ENCODE data around the gene SUSD6.
A peak's percentile ranks its signal among the peaks of the same experiment; 100 is the strongest.
"Not testable (repeated sequence)": the region's sequence is repeated elsewhere in the genome, so short reads cannot be mapped to it uniquely, and the experiment has no call there.

The SUSD6 gene

DNA sequence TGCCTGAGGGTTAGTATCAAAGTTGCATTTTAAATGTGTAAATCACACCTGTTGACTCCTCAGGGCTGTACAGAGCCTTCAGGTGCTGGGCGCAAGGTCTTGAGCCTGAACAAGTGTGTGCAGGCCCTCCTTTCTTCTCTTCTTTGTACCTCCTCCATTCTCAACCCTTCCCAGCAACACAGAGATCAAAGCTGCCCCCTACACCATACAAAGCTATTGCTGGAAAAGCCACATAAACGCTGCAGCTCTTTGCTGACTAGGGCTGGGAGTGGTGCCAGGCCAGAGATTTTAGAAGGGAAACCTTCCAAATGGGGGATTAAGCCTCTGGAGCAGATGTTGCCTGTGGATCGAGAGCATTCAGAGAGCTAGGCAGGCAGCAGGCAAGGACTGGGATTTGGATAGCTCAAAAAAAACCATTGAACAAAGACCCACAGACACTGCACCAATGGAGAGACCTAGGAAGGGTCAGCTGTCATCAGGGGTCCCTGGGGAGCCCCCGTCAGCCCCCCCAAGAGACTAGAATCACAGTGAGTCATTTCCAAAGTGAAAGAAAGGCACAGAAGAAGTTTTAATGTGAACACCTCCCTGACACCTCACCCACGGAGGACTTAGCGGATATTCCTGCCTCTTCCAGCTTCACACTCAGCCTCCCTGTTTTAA, 18.2 kb upstream of the SUSD6 start:
- Histone ChIP-seq H3K9ac (ENCODE audit: low read length) (no peak overlapping the region), H3K27me3 (ENCODE audit: control insufficient read depth in 1 of 2, insufficient read depth in 2 of 2, low read length in 2 of 2) (no peaks in the 10 kb centered on the region), H3K9me3 (ENCODE audit: low read length) (no peaks in the 10 kb centered on the region), H3K4me3 (ENCODE audit: low read depth in 1 of 2, low read length in 2 of 2) (no peak overlapping the region), H3K36me3 (ENCODE audit: insufficient read depth, low read length) (no peaks in the 10 kb centered on the region), H3K27ac (ENCODE audit: low read depth, low read length) (no peak overlapping the region), H3K4me1 (ENCODE audit: insufficient read depth, low read length) (no peaks in the 10 kb centered on the region)

GRCh38 chr14:69594846-69595245, 16.6 kb upstream of the SUSD6 start:
- Histone ChIP-seq H3K4me3 (ENCODE audit: low read depth in 1 of 2, low read length in 2 of 2) (no peak overlapping the region), H3K36me3 (ENCODE audit: insufficient read depth, low read length) (no peaks in the 10 kb centered on the region), H3K9me3 (ENCODE audit: low read length) (no peaks in the 10 kb centered on the region), H3K4me1 (ENCODE audit: insufficient read depth, low read length) (no peaks in the 10 kb centered on the region), H3K27ac (ENCODE audit: low read depth, low read length) (no peak overlapping the region), H3K27me3 (ENCODE audit: control insufficient read depth in 1 of 2, insufficient read depth in 2 of 2, low read length in 2 of 2) (no peaks in the 10 kb centered on the region), H3K9ac (ENCODE audit: low read length) (no peak overlapping the region)

GRCh38 chr14:69595336-69595735, 16.1 kb upstream of the SUSD6 start:
- Histone ChIP-seq H3K4me1 (ENCODE audit: insufficient read depth, low read length) (no peaks in the 10 kb centered on the region), H3K4me3 (ENCODE audit: low read depth in 1 of 2, low read length in 2 of 2) (no peak overlapping the region), H3K9me3 (ENCODE audit: low read length) (no peaks in the 10 kb centered on the region), H3K36me3 (ENCODE audit: insufficient read depth, low read length) (no peaks in the 10 kb centered on the region), H3K27me3 (ENCODE audit: control insufficient read depth in 1 of 2, insufficient read depth in 2 of 2, low read length in 2 of 2) (no peaks in the 10 kb centered on the region), H3K9ac (ENCODE audit: low read length) (no peak overlapping the region), H3K27ac (ENCODE audit: low read depth, low read length) (no peak overlapping the region)

DNA sequence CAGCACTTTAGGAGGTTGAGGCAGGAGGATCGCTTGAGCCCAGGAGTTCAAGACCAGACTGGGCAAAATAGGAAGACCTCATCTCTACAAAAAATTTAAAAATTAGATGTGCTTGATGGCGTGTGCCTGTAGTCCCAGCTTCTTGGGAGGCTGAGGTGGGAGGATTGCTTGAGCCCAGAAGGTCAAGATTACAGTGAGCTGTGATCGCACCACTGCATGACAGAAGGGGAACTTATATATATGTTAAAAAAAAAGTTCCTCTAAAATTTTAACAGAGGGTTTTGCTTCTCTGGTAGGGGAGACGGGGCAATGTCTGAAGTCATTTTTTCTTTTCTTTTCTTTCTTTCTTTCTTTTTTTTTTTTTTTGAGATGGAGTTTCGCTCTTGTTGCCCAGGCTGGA, 12.0 kb upstream of the SUSD6 start:
- not testable (repeated sequence) for H3K27me3 ChIP-seq (ENCODE audit: control insufficient read depth in 1 of 2, insufficient read depth in 2 of 2, low read length in 2 of 2); H3K27ac ChIP-seq (ENCODE audit: low read depth, low read length); H3K36me3 ChIP-seq (ENCODE audit: insufficient read depth, low read length); H3K4me1 ChIP-seq (ENCODE audit: insufficient read depth, low read length); H3K9me3 ChIP-seq (ENCODE audit: low read length); H3K4me3 ChIP-seq (ENCODE audit: low read depth in 1 of 2, low read length in 2 of 2); H3K9ac ChIP-seq (ENCODE audit: low read length)

DNA sequence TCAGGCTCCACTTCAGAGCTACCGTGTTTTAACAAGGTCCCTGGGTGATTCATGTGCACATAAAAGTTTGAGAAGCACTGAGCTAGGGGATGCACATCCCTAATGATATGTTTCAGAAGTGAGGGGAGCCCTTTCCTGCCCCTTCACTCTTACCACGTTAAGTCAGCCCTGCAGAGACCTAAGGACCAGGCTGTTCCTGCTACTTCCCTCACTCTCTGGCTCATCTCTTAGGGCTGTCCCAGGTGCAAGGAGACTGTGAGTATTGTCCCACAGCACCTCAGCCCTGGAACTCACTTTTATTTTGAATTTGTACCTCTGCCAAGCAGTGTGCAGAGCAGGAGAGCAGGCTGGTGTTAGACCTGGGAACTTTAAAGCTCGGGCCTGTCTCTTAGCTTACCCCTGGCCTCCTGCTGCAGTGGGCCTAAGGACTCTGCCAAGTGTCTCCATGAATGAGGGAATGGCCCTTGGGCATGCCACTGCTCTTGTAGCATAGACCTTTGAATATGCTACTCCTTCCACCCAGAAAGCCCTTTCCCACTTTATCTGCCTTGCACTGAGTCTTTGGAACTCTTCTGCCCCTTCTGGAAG, 11.0 kb upstream of the SUSD6 start:
- no peak overlapping the region for H3K4me3 ChIP-seq (ENCODE audit: low read depth in 1 of 2, low read length in 2 of 2)
- no peaks in the 10 kb centered on the region for H3K4me1 ChIP-seq (ENCODE audit: insufficient read depth, low read length)
- no peaks in the 10 kb centered on the region for H3K36me3 ChIP-seq (ENCODE audit: insufficient read depth, low read length)
- no peak overlapping the region for H3K27ac ChIP-seq (ENCODE audit: low read depth, low read length)
- H3K27me3 ChIP-seq (ENCODE audit: control insufficient read depth in 1 of 2, insufficient read depth in 2 of 2, low read length in 2 of 2) = no peaks in the 10 kb centered on the region
- H3K9me3 ChIP-seq (ENCODE audit: low read length) = no peaks in the 10 kb centered on the region
- H3K9ac ChIP-seq (ENCODE audit: low read length) = no peak overlapping the region

DNA sequence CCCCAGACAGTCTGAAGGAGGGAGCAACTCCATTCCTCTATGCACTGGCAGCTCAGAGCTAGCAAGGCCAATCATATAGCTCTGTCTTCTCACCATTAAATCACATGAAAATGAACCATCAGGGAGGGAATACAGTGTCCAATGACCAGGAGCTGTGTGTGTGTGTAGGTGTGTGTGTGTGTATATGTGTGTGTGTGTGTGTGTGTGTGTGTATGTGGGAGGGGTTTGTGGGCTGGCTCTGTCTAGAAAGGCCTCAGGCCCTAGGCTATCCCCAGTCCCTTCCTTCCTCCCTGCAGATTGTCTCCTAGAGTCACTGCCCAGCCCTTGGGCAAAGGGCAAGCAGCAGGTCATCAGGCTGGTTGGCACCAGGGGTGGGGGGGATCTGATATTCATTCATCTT, 5.7 kb upstream of the SUSD6 start:
- Histone ChIP-seq H3K9ac (ENCODE audit: low read length) (no peak overlapping the region), H3K27me3 (ENCODE audit: control insufficient read depth in 1 of 2, insufficient read depth in 2 of 2, low read length in 2 of 2) (no peaks in the 10 kb centered on the region), H3K27ac (ENCODE audit: low read depth, low read length) (no peak overlapping the region)

DNA sequence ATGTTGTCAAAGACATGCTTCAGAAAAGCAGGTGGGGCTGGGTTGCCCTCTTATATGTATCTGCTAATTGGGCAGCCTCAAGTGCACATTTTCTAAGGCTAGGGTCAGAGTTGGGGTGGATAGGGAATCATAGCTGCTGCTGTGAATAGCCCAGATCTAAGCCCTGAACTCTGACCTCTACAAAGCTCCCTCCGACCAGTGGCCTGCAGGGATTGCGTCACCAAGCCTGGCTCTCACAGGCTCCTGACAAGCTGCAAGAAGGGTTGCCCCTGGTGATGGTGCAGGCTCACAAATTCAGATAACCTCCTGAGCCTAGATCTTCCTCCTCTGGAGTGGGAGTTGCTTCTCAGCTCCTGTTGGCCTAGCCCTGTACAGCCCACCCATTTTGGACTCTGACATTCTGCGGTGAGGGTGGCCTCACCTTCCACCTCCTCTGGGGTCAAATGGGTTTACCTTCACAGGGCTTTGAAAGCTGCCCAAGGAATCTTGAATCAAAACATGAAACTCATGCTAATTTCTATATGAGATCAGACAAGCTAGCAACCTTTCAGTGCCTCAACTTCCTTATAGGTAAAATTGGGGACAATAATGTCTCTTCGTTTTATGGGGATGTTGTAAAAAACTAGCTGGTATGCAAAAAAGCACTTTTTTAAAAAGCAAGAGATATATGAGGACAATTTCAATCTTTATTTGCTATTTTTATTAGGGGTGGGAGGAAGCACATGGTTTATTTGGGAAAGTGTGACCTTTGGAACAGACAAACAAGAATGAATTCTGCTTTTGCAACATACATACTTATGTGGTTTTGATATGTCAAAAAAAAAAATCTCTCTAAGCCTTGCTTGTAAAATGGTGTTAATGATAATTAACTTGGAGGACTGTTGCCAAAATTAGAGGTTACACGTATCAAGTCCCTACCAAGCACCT, 4.9 kb upstream of the SUSD6 start:
- H3K27me3 ChIP-seq (ENCODE audit: control insufficient read depth in 1 of 2, insufficient read depth in 2 of 2, low read length in 2 of 2) = no peaks in the 10 kb centered on the region
- no peak overlapping the region for H3K27ac ChIP-seq (ENCODE audit: low read depth, low read length)
- H3K9me3 ChIP-seq (ENCODE audit: low read length) = no peaks in the 10 kb centered on the region
- no peaks in the 10 kb centered on the region for H3K36me3 ChIP-seq (ENCODE audit: insufficient read depth, low read length)
- no peak overlapping the region for H3K9ac ChIP-seq (ENCODE audit: low read length)
- peaks cover 10% of the 10 kb centered on the region for H3K4me1 ChIP-seq (ENCODE audit: insufficient read depth, low read length)
- H3K4me3 ChIP-seq (ENCODE audit: low read depth in 1 of 2, low read length in 2 of 2) = no peak overlapping the region

More for the DNA sequence above, 5.7 kb upstream of the SUSD6 start:
- H3K9me3 ChIP-seq (ENCODE audit: low read length) = no peaks in the 10 kb centered on the region
- no peaks in the 10 kb centered on the region for H3K36me3 ChIP-seq (ENCODE audit: insufficient read depth, low read length)
- peaks cover 9% of the 10 kb centered on the region for H3K4me1 ChIP-seq (ENCODE audit: insufficient read depth, low read length)
- no peak overlapping the region for H3K4me3 ChIP-seq (ENCODE audit: low read depth in 1 of 2, low read length in 2 of 2)

GRCh38 chr14:69610020-69610873, 1.1 kb upstream of the SUSD6 start:
- H3K36me3 ChIP-seq (ENCODE audit: insufficient read depth, low read length) = no peaks in the 10 kb centered on the region
- peak overlapping the region; percentile 38 to 82 for H3K4me3 ChIP-seq (ENCODE audit: low read depth in 1 of 2, low read length in 2 of 2)
- H3K9me3 ChIP-seq (ENCODE audit: low read length) = no peaks in the 10 kb centered on the region
- H3K27me3 ChIP-seq (ENCODE audit: control insufficient read depth in 1 of 2, insufficient read depth in 2 of 2, low read length in 2 of 2) = no peaks in the 10 kb centered on the region
- peak overlapping the region; percentile 72 for H3K9ac ChIP-seq (ENCODE audit: low read length)
- H3K27ac ChIP-seq (ENCODE audit: low read depth, low read length) = peak overlapping the region; percentile 74
- H3K4me1 ChIP-seq (ENCODE audit: insufficient read depth, low read length) = peaks cover 38% of the 10 kb centered on the region

GRCh38 chr14:69610874-69611171, 573 bp upstream of the SUSD6 start:
- Histone ChIP-seq H3K4me1 (ENCODE audit: insufficient read depth, low read length) (peaks cover 44% of the 10 kb centered on the region), H3K36me3 (ENCODE audit: insufficient read depth, low read length) (no peaks in the 10 kb centered on the region), H3K27me3 (ENCODE audit: control insufficient read depth in 1 of 2, insufficient read depth in 2 of 2, low read length in 2 of 2) (no peaks in the 10 kb centered on the region), H3K9ac (ENCODE audit: low read length) (peak overlapping the region; percentile 72), H3K4me3 (ENCODE audit: low read depth in 1 of 2, low read length in 2 of 2) (peak overlapping the region; percentile 38 to 82), H3K9me3 (ENCODE audit: low read length) (no peaks in the 10 kb centered on the region), H3K27ac (ENCODE audit: low read depth, low read length) (peak overlapping the region; percentile 74)

- Histone ChIP-seq H3K4me3 (ENCODE audit: low read depth in 1 of 2, low read length in 2 of 2) (peak overlapping the region; percentile 67 to 87), H3K9me3 (ENCODE audit: low read length) (no peaks in the 10 kb centered on the region), H3K9ac (ENCODE audit: low read length) (peak overlapping the region; percentile 94), H3K36me3 (ENCODE audit: insufficient read depth, low read length) (no peaks in the 10 kb centered on the region), H3K27me3 (ENCODE audit: control insufficient read depth in 1 of 2, insufficient read depth in 2 of 2, low read length in 2 of 2) (no peaks in the 10 kb centered on the region), H3K4me1 (ENCODE audit: insufficient read depth, low read length) (peaks cover 58% of the 10 kb centered on the region), H3K27ac (ENCODE audit: low read depth, low read length) (peak overlapping the region; percentile 94)
Observed at GRCh38 chr14:69612014-69612782, 802 bp downstream of the SUSD6 start.
